ENCODE results near the gene RALGDS. TPM values are rescaled to one million over a fixed set of nuclear protein-coding genes. Genes with fewer than 3 reads are reported as not detected.
A peak's percentile ranks its signal among the peaks of the same experiment; 100 is the strongest.

Gene RALGDS
- total RNA-seq, 4 donors from 2014 or later: 14.1 to 67.9 (median 30.3) TPM

- Histone ChIP-seq H3K36me3 (no peaks in the 10 kb centered on the region), H3K9me3 (no peaks in the 10 kb centered on the region), H3K27ac (no peak overlapping the region), H3K4me1 (peaks cover 14 to 28% of the 10 kb centered on the region in 2 donors), H3K27me3 (no peaks in the 10 kb centered on the region), H3K4me3 (no peak overlapping the region)
- TF ChIP-seq CTCF (IDR thresholded peaks at IDR 0.05) (no peak), POLR2A (IDR thresholded peaks at IDR 0.05) (no peak)
- intact Hi-C loops (cut with DNase I; ENCODE audit: low total_unique reads): no loop called here
- no peak for DNase-seq
These were observed 8.2 kb upstream of the RALGDS start for GRCh38 chr9:133129001-133129795.

- peaks cover 5 to 20% of the 10 kb centered on the region in 2 donors for H3K4me1 ChIP-seq
- H3K9me3 ChIP-seq: no peaks in the 10 kb centered on the region
- H3K4me3 ChIP-seq: no peak overlapping the region
- no peak for DNase-seq
- no peaks in the 10 kb centered on the region for H3K27me3 ChIP-seq
- H3K36me3 ChIP-seq: no peaks in the 10 kb centered on the region
- H3K27ac ChIP-seq: peak overlapping the region in 1 of 2 donors; percentile 80
- intact Hi-C loops (cut with DNase I; ENCODE audit: low total_unique reads): no loop called here
- TF ChIP-seq POLR2A (IDR thresholded peaks at IDR 0.05) (no peak), CTCF (IDR thresholded peaks at IDR 0.05) (no peak)
These were observed 7.1 kb upstream of the RALGDS start for GRCh38 chr9:133128152-133128551.

GRCh38 chr9:133127340-133127981 is 6.4 kb upstream of the RALGDS start:
- Histone ChIP-seq H3K27me3 (no peaks in the 10 kb centered on the region), H3K4me3 (no peak overlapping the region), H3K9me3 (no peaks in the 10 kb centered on the region), H3K36me3 (no peaks in the 10 kb centered on the region), H3K4me1 (peaks cover 0 to 18% of the 10 kb centered on the region in 2 donors), H3K27ac (peak overlapping the region; percentile 61 to 80)
- TF ChIP-seq POLR2A (IDR thresholded peaks at IDR 0.05): no peak
- TF ChIP-seq CTCF (IDR thresholded peaks at IDR 0.05): no peak
- DNase-seq: peak; percentile 46 to 65
- intact Hi-C loops (cut with DNase I; ENCODE audit: low total_unique reads): no loop called here

GRCh38 chr9:133126697-133127339 is 5.8 kb upstream of the RALGDS start:
- Histone ChIP-seq H3K4me1 (peaks cover 0 to 18% of the 10 kb centered on the region in 2 donors), H3K36me3 (no peaks in the 10 kb centered on the region), H3K4me3 (no peak overlapping the region), H3K27ac (peak overlapping the region; percentile 61 to 80), H3K27me3 (no peaks in the 10 kb centered on the region), H3K9me3 (no peaks in the 10 kb centered on the region)
- TF ChIP-seq CTCF (IDR thresholded peaks at IDR 0.05): no peak
- no peak for TF ChIP-seq POLR2A (IDR thresholded peaks at IDR 0.05)
- no peak for DNase-seq
- intact Hi-C loops (cut with DNase I; ENCODE audit: low total_unique reads): no loop called here
